ENCODE results near the gene SLC29A2. TPM values are rescaled to one million over a fixed set of nuclear protein-coding genes. Genes with fewer than 3 reads are reported as not detected.

SLC29A2 gene, protein sequence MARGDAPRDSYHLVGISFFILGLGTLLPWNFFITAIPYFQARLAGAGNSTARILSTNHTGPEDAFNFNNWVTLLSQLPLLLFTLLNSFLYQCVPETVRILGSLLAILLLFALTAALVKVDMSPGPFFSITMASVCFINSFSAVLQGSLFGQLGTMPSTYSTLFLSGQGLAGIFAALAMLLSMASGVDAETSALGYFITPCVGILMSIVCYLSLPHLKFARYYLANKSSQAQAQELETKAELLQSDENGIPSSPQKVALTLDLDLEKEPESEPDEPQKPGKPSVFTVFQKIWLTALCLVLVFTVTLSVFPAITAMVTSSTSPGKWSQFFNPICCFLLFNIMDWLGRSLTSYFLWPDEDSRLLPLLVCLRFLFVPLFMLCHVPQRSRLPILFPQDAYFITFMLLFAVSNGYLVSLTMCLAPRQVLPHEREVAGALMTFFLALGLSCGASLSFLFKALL
- 8.8 TPM for total RNA-seq
- long read RNA-seq, partial matches to known transcripts: 9 of 35 reads
- long read RNA-seq, other reads (novel, unspliced or antisense): 22 of 35 reads

DNA sequence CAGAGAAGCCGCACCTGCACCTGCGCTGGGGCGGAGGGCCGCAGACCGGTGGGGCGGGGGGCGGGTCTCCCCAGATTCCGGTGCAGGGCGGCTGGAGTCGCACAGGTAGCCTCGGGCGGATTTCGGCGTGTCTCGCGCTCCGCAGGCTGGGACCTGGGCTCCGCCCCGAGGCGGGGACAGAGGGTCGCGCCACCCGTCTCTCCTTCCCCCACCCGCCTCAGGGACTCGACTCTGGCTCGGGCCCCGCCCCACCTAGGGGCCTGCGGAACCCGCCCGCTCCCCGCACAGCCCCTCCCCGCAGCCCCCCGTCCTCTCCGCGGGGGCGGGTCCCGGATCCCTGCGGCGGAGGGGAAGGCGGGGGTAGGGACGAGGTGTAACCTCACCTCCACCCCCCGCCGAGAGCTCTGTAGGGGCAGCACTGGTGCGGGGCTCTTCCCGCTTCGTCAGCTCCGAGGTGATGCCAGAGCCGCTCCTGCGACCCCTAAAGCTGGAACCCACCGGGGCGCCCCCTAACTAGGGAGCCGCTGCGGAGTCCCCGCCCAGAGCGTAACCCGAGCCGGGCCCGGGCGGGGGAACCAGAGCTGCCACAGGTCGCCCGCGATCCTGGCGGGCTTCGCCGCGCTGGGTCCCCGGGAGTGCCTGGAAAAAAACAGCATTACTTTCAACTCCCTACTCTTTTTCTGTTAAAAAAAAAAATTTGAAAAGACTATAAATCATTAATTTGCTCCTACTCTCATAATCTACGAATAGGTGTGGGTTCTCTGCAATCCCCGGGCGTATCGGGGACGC is at the start of gene SLC29A2:
Gene SLC29A2 (minus strand): TSS at position 134 of the 789 bp plus-strand sequence. CDS start 169 bp downstream, outside the sequence.
- intact Hi-C loops (cut with DNase I): no loop called here
- DNase-seq (ENCODE audit: low spot score): peak; percentile 80

DNA sequence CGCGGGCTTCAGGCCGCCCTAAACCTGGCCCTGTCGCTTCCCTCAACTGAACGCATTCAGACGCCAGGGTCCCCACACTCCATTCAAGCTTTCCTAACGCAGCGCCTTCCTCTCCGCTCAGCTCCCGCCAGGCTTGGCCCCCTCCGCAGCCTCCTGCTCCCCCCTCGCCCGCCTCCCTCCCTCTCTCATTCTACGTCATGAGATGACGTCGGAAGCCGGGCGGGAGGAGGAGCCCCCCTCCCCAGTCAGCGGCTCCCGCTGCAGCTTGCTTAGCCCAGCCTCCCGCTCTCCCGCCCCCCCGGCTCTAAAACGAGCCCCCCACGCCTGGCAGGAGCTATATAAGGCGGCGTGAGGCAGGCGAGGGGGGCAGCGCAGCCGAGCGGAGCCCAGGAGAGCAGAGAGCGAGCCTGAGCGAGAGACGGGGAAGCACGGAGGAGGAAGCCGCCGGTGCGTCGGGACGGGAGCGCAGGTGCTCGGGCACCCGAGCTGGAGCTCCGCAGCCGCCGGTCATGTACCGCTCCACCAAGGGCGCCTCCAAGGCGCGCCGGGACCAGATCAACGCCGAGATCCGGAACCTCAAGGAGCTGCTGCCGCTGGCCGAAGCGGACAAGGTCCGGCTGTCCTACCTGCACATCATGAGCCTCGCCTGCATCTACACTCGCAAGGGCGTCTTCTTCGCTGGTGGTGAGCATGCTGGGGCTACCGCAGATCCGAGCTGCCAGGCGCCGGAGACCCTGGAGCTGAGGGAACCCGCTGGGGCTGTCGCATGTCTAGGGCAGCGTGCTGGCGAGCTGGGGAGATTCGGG is 49.3 kb upstream of the SLC29A2 start, which contains the start of gene NPAS4:
Gene NPAS4 (plus strand): TSS at position 365 of the 806 bp plus-strand sequence. CDS start 145 bp downstream, at position 510.
- no peak for DNase-seq (ENCODE audit: low spot score)
- intact Hi-C loops (cut with DNase I): no loop called here

DNA sequence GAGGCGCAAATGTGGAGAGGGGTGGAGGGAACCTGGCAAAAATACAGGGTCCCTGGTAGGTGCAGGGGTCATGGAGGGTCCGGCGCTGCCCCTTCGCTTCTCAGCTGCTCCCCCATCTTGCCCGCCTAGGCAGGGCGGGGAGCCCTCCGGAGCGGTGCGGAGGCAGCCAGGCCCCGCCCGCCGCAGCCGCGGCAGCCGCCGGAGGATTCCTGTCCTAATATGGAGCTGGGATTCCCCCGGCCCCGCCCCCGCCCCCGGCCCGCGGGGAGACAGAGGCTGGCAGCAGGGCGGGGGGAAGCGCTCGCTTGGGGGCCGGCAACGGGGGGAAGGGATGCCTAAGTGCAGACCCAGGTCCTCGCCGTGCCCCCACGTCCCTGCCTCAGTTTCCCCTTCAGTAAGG is 48.3 kb upstream of the SLC29A2 start:
- DNase-seq (ENCODE audit: low spot score): no peak
- intact Hi-C loops (cut with DNase I): no loop called here

DNA sequence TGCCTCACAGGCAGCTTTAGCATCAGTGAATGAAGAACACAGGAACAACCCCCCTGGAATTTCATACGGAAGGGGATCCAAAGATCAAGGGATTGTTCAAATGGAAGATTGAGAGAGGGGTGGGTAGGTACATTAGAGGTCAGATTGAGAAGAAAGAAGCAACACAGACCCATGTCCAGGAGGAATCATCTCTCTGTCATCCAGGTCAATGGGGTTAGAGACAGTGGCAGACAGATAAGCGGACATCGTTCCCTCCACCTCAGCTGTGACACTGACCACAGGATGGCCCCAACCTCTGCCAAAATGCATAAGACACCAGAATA is 47.4 kb upstream of the SLC29A2 start:
- intact Hi-C loops (cut with DNase I): no loop called here
- DNase-seq (ENCODE audit: low spot score): no peak

DNA sequence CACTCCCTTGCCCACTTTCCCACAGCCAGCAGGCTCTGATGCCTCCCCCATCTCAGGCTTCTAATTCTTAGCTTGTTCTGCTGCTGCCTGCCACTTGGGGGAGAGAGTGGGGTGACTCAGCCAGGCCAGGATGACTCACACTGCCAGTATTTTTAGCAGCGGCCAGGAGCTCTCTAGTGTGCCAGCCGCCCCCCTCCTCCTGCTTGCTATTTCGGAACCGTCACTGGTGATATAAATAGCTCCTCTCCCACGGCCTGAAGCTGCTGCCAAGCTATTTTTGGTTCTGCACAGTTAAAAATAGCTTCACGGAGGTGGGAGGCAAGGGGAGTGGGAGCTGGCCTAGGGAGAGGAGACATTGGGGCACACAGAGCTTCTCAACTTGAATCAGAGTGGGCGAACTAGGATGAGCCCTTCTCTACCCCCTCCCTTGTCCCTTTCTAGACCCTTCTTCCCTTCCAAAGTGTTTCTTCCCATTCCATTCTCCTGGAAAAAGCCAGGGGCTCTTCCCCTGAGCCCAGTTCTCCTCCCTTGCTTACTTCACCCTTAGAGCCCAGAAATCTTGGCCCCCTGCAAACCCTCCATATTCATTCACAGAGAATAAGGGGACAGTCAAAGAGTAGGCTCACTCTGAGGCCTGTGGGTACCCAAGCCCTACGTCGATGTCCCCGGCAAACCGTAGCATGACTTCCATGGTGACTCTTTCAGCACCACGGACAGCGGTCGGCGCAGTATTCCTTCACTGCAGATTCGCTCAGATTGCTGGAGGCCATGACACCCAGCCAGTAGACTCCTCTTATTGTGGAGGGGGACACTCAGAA is 46.8 kb upstream of the SLC29A2 start:
- intact Hi-C loops (cut with DNase I): no loop called here
- peak; percentile 90 for DNase-seq (ENCODE audit: low spot score)

DNA sequence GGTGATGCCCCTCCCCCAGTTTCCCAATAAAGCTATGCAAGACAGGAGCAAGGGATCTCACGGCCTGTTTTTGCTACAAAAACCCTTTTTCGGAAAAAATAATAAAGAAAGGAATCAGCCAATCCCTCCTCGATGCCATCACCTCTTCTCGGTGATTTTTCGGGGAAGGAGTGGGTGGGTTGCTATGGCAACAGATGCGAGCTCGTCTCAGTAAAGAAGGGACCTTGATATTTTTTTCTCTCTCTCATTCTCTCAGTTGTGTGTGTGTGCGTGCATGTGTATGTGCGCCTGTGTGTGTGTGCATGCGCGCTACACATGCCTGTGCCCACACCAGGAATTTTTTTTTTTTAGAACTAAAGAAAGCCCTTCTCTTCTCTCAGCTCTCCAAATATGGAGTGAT is 45.4 kb upstream of the SLC29A2 start:
- DNase-seq (ENCODE audit: low spot score): no peak
- intact Hi-C loops (cut with DNase I): no loop called here

DNA sequence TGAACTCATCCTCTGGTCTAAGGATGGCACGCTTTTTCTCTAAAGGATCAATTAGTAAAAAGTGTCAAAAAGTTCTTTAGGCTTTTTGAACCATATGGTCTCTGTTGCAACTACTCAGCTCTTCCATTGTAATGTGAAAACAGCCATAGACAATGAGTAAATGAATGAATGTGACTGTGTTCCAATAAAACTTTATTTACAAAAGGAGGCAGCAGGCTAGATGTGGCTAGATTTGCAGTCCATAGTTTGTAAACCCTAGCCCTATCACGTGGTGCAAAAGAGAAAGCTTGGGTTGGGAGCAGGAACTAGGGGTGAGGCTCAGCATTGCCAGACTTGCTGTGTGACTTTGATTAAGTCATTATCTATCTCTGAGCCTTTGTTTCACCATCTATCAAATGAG is 43.9 kb upstream of the SLC29A2 start:
- DNase-seq (ENCODE audit: low spot score): no peak
- intact Hi-C loops (cut with DNase I): no loop called here

DNA sequence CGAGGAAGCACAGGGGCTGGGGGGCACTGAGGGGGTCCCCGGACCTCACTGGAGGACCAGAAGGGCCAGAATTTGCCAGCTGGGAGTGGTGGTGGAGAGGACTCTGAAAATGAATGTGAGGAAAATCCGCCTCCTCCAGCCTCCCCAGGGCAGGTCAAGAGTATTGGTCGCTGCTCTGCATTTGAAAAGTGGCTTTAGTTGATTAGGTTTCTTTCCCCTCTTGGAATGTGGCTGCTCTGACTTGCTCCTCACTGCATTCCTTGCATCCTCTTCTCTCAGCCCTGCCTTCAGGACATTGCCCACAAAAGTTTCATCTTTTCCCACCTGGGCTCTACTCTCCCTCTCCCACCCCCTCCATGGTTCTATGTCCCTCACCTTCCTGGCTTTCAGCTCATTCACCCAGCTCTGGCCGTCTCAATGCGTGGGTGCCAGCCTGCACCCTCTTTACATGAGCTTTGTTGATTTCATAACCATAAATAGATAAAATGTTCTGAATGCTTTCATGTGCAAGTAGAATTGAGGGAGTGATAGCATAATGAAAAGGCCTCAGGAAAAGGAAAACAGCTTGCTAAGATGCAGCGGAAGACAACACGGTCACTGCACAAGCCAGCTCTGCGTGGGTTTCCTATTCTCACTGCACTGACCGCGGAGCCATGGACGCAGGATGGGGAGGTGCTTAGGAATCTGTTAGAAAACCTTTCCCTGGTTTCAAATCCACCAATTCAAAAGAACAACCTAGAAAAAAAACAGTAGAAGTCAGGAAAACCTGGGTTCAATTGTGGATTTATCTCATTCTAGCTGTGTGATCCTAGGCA is 42.8 kb upstream of the SLC29A2 start:
- DNase-seq (ENCODE audit: low spot score): no peak
- intact Hi-C loops (cut with DNase I): no loop called here

DNA sequence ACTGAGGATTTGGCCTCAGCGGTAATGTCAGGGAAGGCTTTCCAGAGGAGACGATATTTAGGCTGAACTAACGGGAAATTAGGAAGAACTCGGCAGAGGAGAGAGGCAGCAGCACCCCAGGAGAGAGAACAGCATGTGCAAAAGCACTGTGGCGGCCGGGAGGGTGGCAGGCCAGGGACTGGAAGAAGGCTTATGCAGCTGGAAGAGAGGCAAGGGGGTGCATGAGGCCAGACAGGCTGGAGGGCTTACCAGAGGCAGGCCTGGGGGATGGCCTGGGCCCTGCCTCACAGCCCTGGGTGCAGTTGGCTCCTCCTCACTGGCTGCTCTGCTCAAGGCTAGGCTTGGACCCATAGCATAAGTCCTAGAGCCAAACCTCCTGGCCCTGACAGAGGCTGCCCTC is 41.6 kb upstream of the SLC29A2 start:
- no peak for DNase-seq (ENCODE audit: low spot score)
- intact Hi-C loops (cut with DNase I): no loop called here

DNA sequence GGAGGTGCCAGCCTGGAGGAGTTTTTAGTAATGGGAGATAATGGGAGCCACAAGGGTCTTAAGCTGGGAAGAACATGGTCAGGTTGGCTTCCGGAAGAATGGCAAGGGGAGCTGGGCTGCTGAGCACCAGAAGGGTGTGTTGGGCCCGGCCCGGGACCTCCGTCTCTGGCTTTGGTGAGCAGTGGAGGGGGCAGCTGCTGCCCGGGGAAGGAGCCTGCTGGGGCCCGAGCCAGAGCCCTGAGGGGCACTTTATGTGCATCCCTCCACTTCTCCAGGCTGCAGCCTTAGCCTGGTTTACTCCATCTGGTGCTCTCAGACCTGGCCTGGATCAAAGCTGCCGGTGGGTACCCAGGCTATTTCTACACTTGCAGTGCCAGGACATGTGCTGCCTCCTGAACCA is 40.5 kb upstream of the SLC29A2 start:
- DNase-seq (ENCODE audit: low spot score): no peak
- intact Hi-C loops (cut with DNase I): no loop called here

DNA sequence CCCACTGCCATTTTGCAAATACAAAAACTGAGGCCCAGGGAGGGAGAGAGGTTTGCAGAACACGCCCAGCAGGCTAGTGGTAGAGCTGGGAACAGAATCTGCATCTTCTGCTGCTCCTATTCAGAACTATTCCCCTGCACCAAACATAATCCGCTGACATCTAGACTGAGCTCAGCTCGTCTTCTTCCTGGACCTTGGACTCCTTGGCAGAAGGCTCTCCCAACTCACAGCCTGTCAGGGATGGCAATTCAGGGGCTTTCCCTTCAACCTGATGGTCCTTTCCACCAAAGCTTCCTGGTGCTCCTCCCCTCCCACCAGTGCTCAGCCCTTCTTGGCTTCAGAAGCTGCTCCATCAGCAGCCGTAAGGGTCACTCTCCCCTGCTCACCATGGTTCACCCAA is 39.8 kb upstream of the SLC29A2 start:
- intact Hi-C loops (cut with DNase I): no loop called here
- DNase-seq (ENCODE audit: low spot score): no peak

DNA sequence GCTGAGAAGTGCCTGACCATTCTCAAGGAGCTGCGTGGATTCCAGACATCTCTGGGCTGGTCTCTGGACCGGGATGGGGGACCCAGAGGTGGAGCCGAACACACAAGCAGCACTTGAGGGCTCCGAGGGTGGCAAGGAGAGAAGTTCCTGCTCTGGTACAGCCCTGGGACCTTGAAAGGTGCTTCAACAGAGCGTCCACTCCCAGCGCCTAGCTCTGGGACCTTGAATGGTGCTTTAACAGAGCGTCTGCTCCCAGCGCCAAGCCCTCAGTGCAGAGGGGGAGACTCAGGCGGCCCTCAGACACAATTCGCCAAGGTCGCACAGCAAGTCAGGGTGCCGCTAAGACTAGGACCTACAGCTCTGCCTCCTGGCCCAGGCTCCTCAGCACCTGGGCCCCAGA is 38.6 kb upstream of the SLC29A2 start:
- intact Hi-C loops (cut with DNase I): no loop called here
- DNase-seq (ENCODE audit: low spot score): no peak

DNA sequence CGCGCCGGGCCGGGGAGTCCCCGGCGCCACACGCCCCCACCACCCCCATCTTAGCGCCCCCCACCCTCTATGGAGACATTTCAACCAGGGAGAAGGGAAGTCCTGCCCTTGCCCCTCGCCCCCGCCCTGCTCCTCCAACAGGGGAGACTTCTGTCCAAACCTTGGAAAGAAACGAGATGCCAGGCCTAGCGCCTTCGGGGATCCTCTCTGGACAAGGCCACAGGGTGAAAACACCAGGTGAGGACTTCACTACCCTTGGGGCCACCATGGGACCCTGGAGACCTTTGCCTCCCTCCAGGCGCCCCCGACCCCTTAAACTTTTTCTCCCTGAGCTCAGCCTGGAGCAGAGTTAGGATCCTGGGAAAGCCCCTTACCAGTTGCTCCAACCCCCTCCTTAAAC is 37.7 kb upstream of the SLC29A2 start:
- DNase-seq (ENCODE audit: low spot score): no peak
- intact Hi-C loops (cut with DNase I): loop anchor here (2.0 to 5.0 kb wide), 2 partner anchors 30 to 268 kb away; partner anchors contain the start of genes MRPL11 and RBM4B

DNA sequence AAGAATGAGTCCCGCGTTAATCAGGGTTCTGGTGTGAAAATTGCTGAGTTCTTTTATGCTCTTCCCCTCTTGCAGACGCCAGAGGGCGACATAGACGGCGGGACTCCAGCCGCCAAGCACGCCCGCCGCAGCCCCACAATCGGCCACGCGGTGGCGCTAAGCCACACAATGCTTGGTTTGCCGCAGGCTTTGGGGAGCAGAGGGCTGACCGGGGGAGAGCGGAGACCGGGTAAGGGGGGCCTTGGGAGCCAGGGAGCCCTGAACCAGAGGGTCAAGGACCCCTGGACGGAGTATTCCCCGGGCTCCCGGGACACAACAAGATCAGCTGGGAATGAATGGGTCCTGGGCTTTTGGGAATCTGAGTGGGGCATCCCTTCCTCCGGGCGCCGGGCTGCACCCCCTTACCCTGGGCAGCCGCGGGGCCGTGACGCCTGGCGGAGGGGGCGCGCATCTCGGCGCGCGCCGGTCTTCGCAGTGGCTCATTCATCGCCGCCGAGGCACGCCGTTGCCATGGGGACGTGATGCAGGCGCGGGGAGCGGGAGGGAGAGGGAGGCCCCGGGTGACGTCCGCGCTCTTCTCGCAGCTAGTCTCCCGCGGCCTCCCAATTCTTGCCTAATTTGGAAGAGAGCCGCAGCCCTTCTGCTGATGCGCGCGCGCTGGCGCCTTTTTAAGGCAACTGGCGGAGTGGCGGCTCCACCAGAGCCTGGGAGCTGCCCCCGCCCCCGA is 37.1 kb upstream of the SLC29A2 start:
- intact Hi-C loops (cut with DNase I): loop anchor here (1.0 to 5.0 kb wide), 3 partner anchors 22 to 269 kb away; partner anchors contain the start of genes MRPL11 and RBM4B
- DNase-seq (ENCODE audit: low spot score): peak; percentile 94

DNA sequence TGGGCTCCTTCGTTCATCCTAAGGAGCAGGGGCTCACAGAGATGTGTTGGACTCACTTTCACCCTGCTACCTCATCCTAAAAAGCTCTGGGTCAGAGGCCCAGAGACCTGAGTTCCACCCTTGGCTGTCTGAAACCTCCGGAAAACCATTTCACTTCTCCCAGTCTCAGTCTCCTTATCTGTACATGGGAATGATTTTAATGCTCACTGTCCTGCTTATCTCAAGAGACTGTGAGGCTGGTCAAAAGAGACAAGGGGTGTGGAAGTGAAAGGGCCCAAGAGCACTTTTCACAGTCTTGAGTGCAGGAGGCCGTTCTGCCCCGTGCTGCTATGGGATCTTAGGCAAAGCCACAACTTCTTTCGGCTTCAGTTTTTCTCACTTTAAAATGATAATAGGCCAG is 36.1 kb upstream of the SLC29A2 start:
- intact Hi-C loops (cut with DNase I): loop anchor here (1.0 to 5.0 kb wide), 3 partner anchors 23 to 270 kb away; partner anchors contain the start of genes MRPL11 and RBM4B
- DNase-seq (ENCODE audit: low spot score): no peak

DNA sequence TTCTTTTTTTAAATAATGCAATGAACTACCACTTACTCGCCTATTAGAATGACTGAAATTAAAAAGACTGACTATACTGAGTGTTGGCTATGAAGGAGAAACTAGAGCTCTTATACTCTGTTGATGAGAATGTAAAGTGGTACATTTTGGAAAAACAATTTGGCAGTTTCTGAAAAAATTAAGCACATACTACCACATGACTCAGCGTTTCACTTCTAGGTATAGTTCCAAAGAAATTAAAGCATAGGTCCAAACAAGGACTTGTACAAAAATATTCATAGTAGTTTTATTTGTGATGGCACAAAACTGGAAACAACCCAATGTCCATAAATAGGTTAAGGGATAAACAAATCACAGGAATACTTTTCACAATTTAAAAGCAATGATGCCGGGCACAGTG is 22.4 kb upstream of the SLC29A2 start:
- no peak for DNase-seq (ENCODE audit: low spot score)
- intact Hi-C loops (cut with DNase I): no loop called here

DNA sequence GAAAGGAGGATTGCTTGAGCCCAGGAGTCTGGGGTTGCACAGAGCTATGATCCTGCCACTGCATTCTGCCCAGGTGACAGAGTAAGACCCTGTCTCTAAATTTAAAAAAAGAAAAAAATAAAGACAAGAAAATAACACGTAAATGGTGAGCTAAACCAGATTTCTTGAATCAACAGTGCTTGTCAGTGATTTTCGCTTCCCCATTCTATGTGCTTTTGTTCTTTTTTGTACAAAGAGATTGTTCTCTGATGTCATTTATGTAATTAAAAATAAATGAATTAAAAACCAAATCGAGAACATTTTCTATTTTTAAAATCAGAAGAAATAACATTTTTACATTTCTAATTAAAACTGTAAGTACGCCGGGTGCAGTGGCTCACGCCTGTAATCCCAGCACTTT is 19.8 kb upstream of the SLC29A2 start:
- intact Hi-C loops (cut with DNase I): no loop called here
- no peak for DNase-seq (ENCODE audit: low spot score)

Measured in cardiac septum (tissue), 1 donor.